Mesendoderm (in vitro differentiated cells): ENCODE results near the gene DNAJC22. TPM values are rescaled to one million over a fixed set of nuclear protein-coding genes. Genes with fewer than 3 reads are reported as not detected.

Experiments
- DNase-seq: peaks from one replicate; pipeline ENCODE4 v3.0.0; 2013
- H2AK5ac ChIP-seq: 2 replicates; pipeline ENCODE4 v1.6.1; 2013; ENCODE audit warnings: low read length, inconsistent platforms
- H2BK120ac ChIP-seq: 2 replicates; pipeline ENCODE4 v1.6.1; 2013; ENCODE audit warnings: low read depth, mild to moderate bottlenecking, low read length, moderate library complexity, mixed read lengths
- H2BK15ac ChIP-seq: replicated peaks from 2 replicates; pipeline ENCODE4 v1.6.1; 2013; ENCODE audit warnings: low read depth, mild to moderate bottlenecking, moderate library complexity
- H2BK5ac ChIP-seq: 2 replicates; pipeline ENCODE4 v1.6.1; 2013; ENCODE audit warnings: low read length, inconsistent platforms
- H3K18ac ChIP-seq: 2 replicates; pipeline ENCODE4 v1.6.1; 2013; ENCODE audit warnings: mild to moderate bottlenecking, low read length, mixed read lengths
- H3K23ac ChIP-seq: one replicate; pipeline ENCODE4 v1.6.1; 2013; ENCODE audit warnings: low read length
- H3K27ac ChIP-seq: 2 replicates; pipeline ENCODE4 v1.5.1; 2013; ENCODE audit warnings: low read depth, mild to moderate bottlenecking, inconsistent platforms, low read length, moderate library complexity
- H3K27me3 ChIP-seq: 2 replicates; pipeline ENCODE4 v1.6.1; 2013; ENCODE audit warnings: low read length, control low read depth, mild to moderate bottlenecking, inconsistent platforms; ENCODE audit not compliant: insufficient read depth, poor library complexity
- H3K36me3 ChIP-seq: 2 replicates; pipeline ENCODE4 v1.6.1; 2013; ENCODE audit warnings: low read length, inconsistent platforms; ENCODE audit not compliant: control insufficient read depth, insufficient read depth
- H3K4ac ChIP-seq: one replicate; pipeline ENCODE4 v1.6.1; 2013; ENCODE audit warnings: low read depth, mild to moderate bottlenecking, low read length, moderate library complexity
- H3K4me1 ChIP-seq: 2 replicates; pipeline ENCODE4 v1.6.1; 2013; ENCODE audit warnings: low read depth, low read length, inconsistent platforms; ENCODE audit not compliant: control insufficient read depth
- H3K4me2 ChIP-seq: 2 replicates; pipeline ENCODE4 v1.6.1; 2013; ENCODE audit warnings: low read length
- H3K4me3 ChIP-seq: 2 replicates; pipeline ENCODE4 v1.5.1; 2013; ENCODE audit warnings: mild to moderate bottlenecking, low read length
- H3K56ac ChIP-seq: one replicate; pipeline ENCODE4 v1.6.1; 2013; ENCODE audit warnings: low read length
- H3K79me1 ChIP-seq: 2 replicates; pipeline ENCODE4 v1.6.1; 2013; ENCODE audit warnings: low read length, inconsistent platforms
- H3K79me2 ChIP-seq: 2 replicates; pipeline ENCODE4 v1.6.1; 2013; ENCODE audit warnings: mild to moderate bottlenecking, low read length; ENCODE audit not compliant: control insufficient read depth, insufficient read depth
- H3K9ac ChIP-seq: 2 replicates; pipeline ENCODE4 v1.6.1; 2013; ENCODE audit warnings: low read length, inconsistent platforms
- H4K5ac ChIP-seq: one replicate; pipeline ENCODE4 v1.6.1; 2013; ENCODE audit warnings: low read length
- H4K8ac ChIP-seq: one replicate; pipeline ENCODE4 v1.6.1; 2013; ENCODE audit warnings: low read depth, mild to moderate bottlenecking, control low read depth, low read length, moderate library complexity
- WGBS: extraction: QIAGEN DNeasy Blood & Tissue Kit; methylation state at CpG from one replicate; pipeline ENCODE4 v1.1.7; 2013; ENCODE audit warnings: low lambda C conversion rate, missing lambda C conversion rate; ENCODE audit not compliant: insufficient coverage; ENCODE audit errors: extremely low coverage; 5-methylcytosine and 5-hydroxymethylcytosine counted together
- polyA plus RNA-seq, 2 experiments: library from polyadenylated mRNA; stranded (reverse); fragments of 200-250 nt; gene quantifications; one replicate each; pipeline ENCODE4 v1.2.3, GENCODE V29; 2013

Gene DNAJC22
- polyA plus RNA-seq (2013, experiment 1 of 2) = 0.41 TPM
- 0.32 TPM for polyA plus RNA-seq (2013, experiment 2 of 2)

- no peaks in the 10 kb centered on the region for H3K36me3 ChIP-seq
- no peak within 1 kb of the TSS for H3K4ac ChIP-seq
- H2BK120ac ChIP-seq = no peak within 1 kb of the TSS
- no peak within 1 kb of the TSS for H2BK5ac ChIP-seq
- H3K79me2 ChIP-seq = no peaks in the 10 kb centered on the region
- WGBS = no CpG with 5 or more reads among the region's 47 CpGs
- no peak within 1 kb of the TSS for H4K5ac ChIP-seq
- H2BK15ac ChIP-seq = no peak within 1 kb of the TSS
- peak within 1 kb of the TSS; percentile 75 for H3K56ac ChIP-seq
- no peak within 1 kb of the TSS for H2AK5ac ChIP-seq
- H3K23ac ChIP-seq = no peak within 1 kb of the TSS
- H3K79me1 ChIP-seq = no peaks in the 10 kb centered on the region
- H3K18ac ChIP-seq = no peak within 1 kb of the TSS
- DNase-seq = peak; percentile 61
- peaks cover 5% of the 10 kb centered on the region for H3K4me1 ChIP-seq
- H3K4me3 ChIP-seq = peak within 1 kb of the TSS; percentile 33
- peaks cover 31% of the 10 kb centered on the region for H3K27me3 ChIP-seq
- peak within 1 kb of the TSS; percentile 37 for H3K9ac ChIP-seq
- peak within 1 kb of the TSS; percentile 52 for H3K4me2 ChIP-seq
- no peak within 1 kb of the TSS for H3K27ac ChIP-seq
- no peak within 1 kb of the TSS for H4K8ac ChIP-seq
Observed at GRCh38 chr12:49346659-49347310, at the start of gene DNAJC22. TSS of gene DNAJC22 (plus strand) at chr12:49346888. CDS start at chr12:49348873, 1,985 bp downstream.

- Histone ChIP-seq H3K9ac (no peak overlapping the region), H3K4me3 (no peak overlapping the region), H3K4me1 (no peaks in the 10 kb centered on the region), H3K4ac (no peak overlapping the region), H2BK120ac (no peak overlapping the region), H3K79me2 (no peaks in the 10 kb centered on the region), H3K23ac (no peak overlapping the region), H4K8ac (no peak overlapping the region), H2BK15ac (no peak overlapping the region), H2BK5ac (no peak overlapping the region), H2AK5ac (no peak overlapping the region), H3K79me1 (no peaks in the 10 kb centered on the region), H3K27ac (no peak overlapping the region), H3K56ac (no peak overlapping the region), H3K27me3 (peaks cover 35% of the 10 kb centered on the region), H3K36me3 (no peaks in the 10 kb centered on the region), H3K18ac (no peak overlapping the region), H4K5ac (no peak overlapping the region), H3K4me2 (peak overlapping the region; percentile 36)
- WGBS = no CpG with 5 or more reads among the region's 8 CpGs
- no peak for DNase-seq
Observed at GRCh38 chr12:49297695-49298060, 49.0 kb upstream of the DNAJC22 start.

GRCh38 chr12:49298160-49298559 is 48.5 kb upstream of the DNAJC22 start:
- Histone ChIP-seq H2BK15ac (no peak overlapping the region), H2AK5ac (no peak overlapping the region), H3K27me3 (peaks cover 35% of the 10 kb centered on the region), H3K4ac (no peak overlapping the region), H3K4me2 (no peak overlapping the region), H4K5ac (no peak overlapping the region), H3K79me2 (no peaks in the 10 kb centered on the region), H4K8ac (no peak overlapping the region), H3K56ac (no peak overlapping the region), H2BK5ac (no peak overlapping the region), H3K23ac (no peak overlapping the region), H3K4me1 (no peaks in the 10 kb centered on the region), H3K79me1 (no peaks in the 10 kb centered on the region), H2BK120ac (no peak overlapping the region), H3K18ac (no peak overlapping the region), H3K27ac (no peak overlapping the region), H3K9ac (no peak overlapping the region), H3K36me3 (no peaks in the 10 kb centered on the region), H3K4me3 (no peak overlapping the region)
- no CpG with 5 or more reads among the region's 6 CpGs for WGBS
- no peak for DNase-seq

- no peak overlapping the region for H3K18ac ChIP-seq
- no peak overlapping the region for H3K4ac ChIP-seq
- H3K4me1 ChIP-seq = no peaks in the 10 kb centered on the region
- H3K27me3 ChIP-seq = peaks cover 12% of the 10 kb centered on the region
- no peak overlapping the region for H4K5ac ChIP-seq
- H2BK5ac ChIP-seq = no peak overlapping the region
- H3K56ac ChIP-seq = no peak overlapping the region
- H3K79me2 ChIP-seq = no peaks in the 10 kb centered on the region
- no peaks in the 10 kb centered on the region for H3K36me3 ChIP-seq
- H3K4me2 ChIP-seq = no peak overlapping the region
- H3K9ac ChIP-seq = no peak overlapping the region
- H4K8ac ChIP-seq = no peak overlapping the region
- H3K27ac ChIP-seq = no peak overlapping the region
- no peak overlapping the region for H3K23ac ChIP-seq
- no peaks in the 10 kb centered on the region for H3K79me1 ChIP-seq
- no peak overlapping the region for H2BK120ac ChIP-seq
- no peak overlapping the region for H3K4me3 ChIP-seq
- no CpG with 5 or more reads among the region's 4 CpGs for WGBS
- peak; percentile 77 for DNase-seq
- no peak overlapping the region for H2BK15ac ChIP-seq
- no peak overlapping the region for H2AK5ac ChIP-seq
Observed at GRCh38 chr12:49301760-49302159, 44.9 kb upstream of the DNAJC22 start.

GRCh38 chr12:49304161-49304560 is 42.5 kb upstream of the DNAJC22 start:
- H3K23ac ChIP-seq = no peak overlapping the region
- H3K18ac ChIP-seq = no peak overlapping the region
- no peak overlapping the region for H3K4me2 ChIP-seq
- WGBS = no CpG with 5 or more reads among the region's 2 CpGs
- H3K79me2 ChIP-seq = no peaks in the 10 kb centered on the region
- H4K8ac ChIP-seq = no peak overlapping the region
- no peaks in the 10 kb centered on the region for H3K4me1 ChIP-seq
- no peaks in the 10 kb centered on the region for H3K36me3 ChIP-seq
- no peak overlapping the region for H2BK5ac ChIP-seq
- peak; percentile 55 for DNase-seq
- no peak overlapping the region for H3K4me3 ChIP-seq
- H2AK5ac ChIP-seq = no peak overlapping the region
- no peak overlapping the region for H2BK15ac ChIP-seq
- no peak overlapping the region for H2BK120ac ChIP-seq
- H4K5ac ChIP-seq = no peak overlapping the region
- H3K9ac ChIP-seq = no peak overlapping the region
- no peaks in the 10 kb centered on the region for H3K79me1 ChIP-seq
- H3K4ac ChIP-seq = no peak overlapping the region
- H3K27me3 ChIP-seq = peaks cover 2% of the 10 kb centered on the region
- H3K27ac ChIP-seq = no peak overlapping the region
- H3K56ac ChIP-seq = no peak overlapping the region
